ENCODE measurements around the gene PEAK1. TPM values are rescaled to one million over a fixed set of nuclear protein-coding genes. Genes with fewer than 3 reads are reported as not detected.

The PEAK1 gene
- total RNA-seq, 1 experiment from 2014 or later = 36.7 TPM

DNA sequence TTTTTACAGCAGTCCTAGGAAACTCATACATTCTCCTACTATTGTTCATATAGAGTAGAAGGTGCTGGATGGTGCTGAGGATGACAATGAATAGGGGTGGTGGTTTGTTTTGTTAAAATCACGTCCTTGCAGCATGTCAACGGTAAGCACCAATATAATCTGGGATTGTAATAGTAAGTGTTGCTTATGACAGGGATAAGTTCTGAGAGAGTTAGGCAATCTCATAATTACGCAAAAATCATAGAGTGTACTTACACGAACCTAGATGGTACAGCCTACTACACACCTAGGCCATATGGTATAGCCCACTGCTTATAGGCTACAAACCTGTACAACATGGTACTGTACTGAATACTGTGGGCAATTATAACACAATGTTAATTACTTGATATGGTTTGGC lies 284.7 kb downstream of the PEAK1 start:
- H3K4me3 ChIP-seq (ENCODE audit: low read depth, low read length, poor library complexity, severe bottlenecking) = no peak overlapping the region
- H3K27ac ChIP-seq (ENCODE audit: low read depth, low read length, poor library complexity, severe bottlenecking) = no peak overlapping the region
- H3K4me1 ChIP-seq (ENCODE audit: insufficient read depth, low read length, poor library complexity, severe bottlenecking) = no peaks in the 10 kb centered on the region
- intact Hi-C loops (cut with micrococcal nuclease; ENCODE audit: unreplicated experiment) = no loop called here
- no peak for DNase-seq (ENCODE audit: low spot score)
- POLR2A ChIA-PET (ENCODE audit: low non-redundant PET) = no interaction called here
- BruUV-seq (replicated peaks) = no TSS peak
- TF ChIP-seq, protein P1, sequence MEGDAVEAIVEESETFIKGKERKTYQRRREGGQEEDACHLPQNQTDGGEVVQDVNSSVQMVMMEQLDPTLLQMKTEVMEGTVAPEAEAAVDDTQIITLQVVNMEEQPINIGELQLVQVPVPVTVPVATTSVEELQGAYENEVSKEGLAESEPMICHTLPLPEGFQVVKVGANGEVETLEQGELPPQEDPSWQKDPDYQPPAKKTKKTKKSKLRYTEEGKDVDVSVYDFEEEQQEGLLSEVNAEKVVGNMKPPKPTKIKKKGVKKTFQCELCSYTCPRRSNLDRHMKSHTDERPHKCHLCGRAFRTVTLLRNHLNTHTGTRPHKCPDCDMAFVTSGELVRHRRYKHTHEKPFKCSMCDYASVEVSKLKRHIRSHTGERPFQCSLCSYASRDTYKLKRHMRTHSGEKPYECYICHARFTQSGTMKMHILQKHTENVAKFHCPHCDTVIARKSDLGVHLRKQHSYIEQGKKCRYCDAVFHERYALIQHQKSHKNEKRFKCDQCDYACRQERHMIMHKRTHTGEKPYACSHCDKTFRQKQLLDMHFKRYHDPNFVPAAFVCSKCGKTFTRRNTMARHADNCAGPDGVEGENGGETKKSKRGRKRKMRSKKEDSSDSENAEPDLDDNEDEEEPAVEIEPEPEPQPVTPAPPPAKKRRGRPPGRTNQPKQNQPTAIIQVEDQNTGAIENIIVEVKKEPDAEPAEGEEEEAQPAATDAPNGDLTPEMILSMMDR (conservative IDR thresholded peaks at IDR 0.05; ENCODE audit: low read depth, low read length) = no peak
- no peak for TF ChIP-seq EZH2 (IDR thresholded peaks at IDR 0.05; ENCODE audit: borderline replicate concordance, low read depth, low read length, poor library complexity, severe bottlenecking)
- no peaks in the 10 kb centered on the region for H3K36me3 ChIP-seq (ENCODE audit: insufficient read depth, low read length, poor library complexity, severe bottlenecking)
- H3K27me3 ChIP-seq (replicated peaks; ENCODE audit: insufficient read depth, low read depth, low read length, poor library complexity) = no peaks in the 10 kb centered on the region
- no peaks in the 10 kb centered on the region for H3K9me3 ChIP-seq (ENCODE audit: low read depth, low read length, poor library complexity, severe bottlenecking)
- CTCF ChIA-PET = no interaction called here

DNA sequence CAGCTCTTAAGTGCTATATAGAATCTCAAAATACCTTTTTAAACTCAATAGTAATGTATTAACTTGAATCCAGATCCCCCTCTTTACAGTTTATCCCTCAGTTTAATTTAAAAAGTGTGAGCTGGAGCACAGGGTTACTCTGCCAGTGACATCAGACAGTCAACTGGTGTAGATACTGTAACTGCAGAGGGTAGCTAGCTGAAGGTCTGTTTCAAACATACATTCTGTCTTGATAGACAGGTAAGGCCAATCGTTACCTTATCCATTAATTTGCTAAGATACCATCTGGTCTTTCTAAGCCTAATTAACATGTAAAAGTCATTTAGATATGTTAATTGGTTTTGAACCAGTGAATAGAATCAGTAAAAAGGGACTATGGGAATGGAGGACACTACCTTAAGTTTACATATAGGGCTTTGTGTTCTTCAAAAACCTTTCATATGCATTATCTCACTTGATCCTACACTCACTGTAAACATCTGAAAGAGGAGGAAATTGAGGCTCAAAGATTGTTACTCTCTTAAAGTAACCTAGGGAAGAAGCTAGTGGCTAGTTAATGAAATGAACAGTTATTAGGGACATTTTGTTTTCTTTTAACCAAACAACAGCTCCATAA lies 289.5 kb downstream of the PEAK1 start:
- CTCF ChIA-PET = no interaction called here
- TF ChIP-seq, protein P1 (conservative IDR thresholded peaks at IDR 0.05; ENCODE audit: low read depth, low read length) = no peak
- no peak for TF ChIP-seq EZH2 (IDR thresholded peaks at IDR 0.05; ENCODE audit: borderline replicate concordance, low read depth, low read length, poor library complexity, severe bottlenecking)
- no TSS peak for BruUV-seq (replicated peaks)
- POLR2A ChIA-PET (ENCODE audit: low non-redundant PET) = no interaction called here
- intact Hi-C loops (cut with micrococcal nuclease; ENCODE audit: unreplicated experiment) = no loop called here
- H3K9me3 ChIP-seq (ENCODE audit: low read depth, low read length, poor library complexity, severe bottlenecking) = no peaks in the 10 kb centered on the region
- H3K27me3 ChIP-seq (replicated peaks; ENCODE audit: insufficient read depth, low read depth, low read length, poor library complexity) = no peaks in the 10 kb centered on the region
- DNase-seq (ENCODE audit: low spot score) = no peak
- no peak overlapping the region for H3K4me3 ChIP-seq (ENCODE audit: low read depth, low read length, poor library complexity, severe bottlenecking)
- no peak overlapping the region for H3K27ac ChIP-seq (ENCODE audit: low read depth, low read length, poor library complexity, severe bottlenecking)
- H3K4me1 ChIP-seq (ENCODE audit: insufficient read depth, low read length, poor library complexity, severe bottlenecking) = no peaks in the 10 kb centered on the region
- H3K36me3 ChIP-seq (ENCODE audit: insufficient read depth, low read length, poor library complexity, severe bottlenecking) = peaks cover 3% of the 10 kb centered on the region

DNA sequence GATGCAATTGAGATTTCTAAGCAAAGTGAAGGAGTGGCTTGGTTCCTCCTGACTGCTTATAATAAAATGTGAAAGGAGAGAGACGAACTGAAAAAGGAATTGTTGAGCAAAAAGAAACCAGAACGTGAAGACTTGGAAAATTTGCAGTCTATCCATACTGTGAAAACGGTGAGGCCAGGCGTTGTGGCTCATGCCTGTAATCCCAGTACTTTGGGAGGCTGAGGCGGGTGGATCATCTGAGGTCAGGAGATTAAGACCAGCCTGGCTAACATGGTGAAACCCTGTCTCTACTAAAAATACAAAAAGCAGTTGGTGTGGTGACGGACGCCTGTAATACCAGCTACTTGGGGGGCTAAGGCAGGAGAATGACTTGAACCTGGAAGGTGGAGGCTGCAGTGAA lies 292.3 kb downstream of the PEAK1 start:
- Histone ChIP-seq H3K27me3 (replicated peaks; ENCODE audit: insufficient read depth, low read depth, low read length, poor library complexity) (no peaks in the 10 kb centered on the region), H3K9me3 (ENCODE audit: low read depth, low read length, poor library complexity, severe bottlenecking) (no peaks in the 10 kb centered on the region), H3K27ac (ENCODE audit: low read depth, low read length, poor library complexity, severe bottlenecking) (no peak overlapping the region), H3K4me1 (ENCODE audit: insufficient read depth, low read length, poor library complexity, severe bottlenecking) (no peaks in the 10 kb centered on the region), H3K4me3 (ENCODE audit: low read depth, low read length, poor library complexity, severe bottlenecking) (no peak overlapping the region), H3K36me3 (ENCODE audit: insufficient read depth, low read length, poor library complexity, severe bottlenecking) (peaks cover 3% of the 10 kb centered on the region)
- ChIA-PET POLR2A (ENCODE audit: low non-redundant PET) (no interaction called here), CTCF (no interaction called here)
- TF ChIP-seq, protein P1 (conservative IDR thresholded peaks at IDR 0.05; ENCODE audit: low read depth, low read length) = no peak
- TF ChIP-seq EZH2 (IDR thresholded peaks at IDR 0.05; ENCODE audit: borderline replicate concordance, low read depth, low read length, poor library complexity, severe bottlenecking) = no peak
- DNase-seq (ENCODE audit: low spot score) = no peak
- intact Hi-C loops (cut with micrococcal nuclease; ENCODE audit: unreplicated experiment) = no loop called here
- BruUV-seq (replicated peaks) = no TSS peak
